Activated T-cell treated with anti-CD3 and anti-CD28 coated beads, Interleukin-2, amount 50 U/mL, for 24 hours (primary cell): ENCODE results near the gene BCL2L2.
"Not testable (repeated sequence)": the region's sequence is repeated elsewhere in the genome, so short reads cannot be mapped to it uniquely, and the experiment has no call there.

Experiments
- DNase-seq: peaks from one replicate; pipeline ENCODE4 v3.0.0-alpha.2; 2020
- H3K27ac Mint-ChIP-seq: 2 replicates; pipeline ENCODE4 v1.8.0; 2020; ENCODE audit warnings: mild to moderate bottlenecking, mixed read lengths
- H3K27me3 Mint-ChIP-seq: 2 replicates; pipeline ENCODE4 v1.8.0; 2020; ENCODE audit warnings: mixed read lengths
- H3K36me3 Mint-ChIP-seq: 2 replicates; pipeline ENCODE4 v1.8.0; 2020; ENCODE audit warnings: low read depth, mixed read lengths
- H3K4me1 Mint-ChIP-seq: 2 replicates; pipeline ENCODE4 v1.8.0; 2020; ENCODE audit warnings: low read depth, mixed read lengths
- H3K4me3 Mint-ChIP-seq: 2 replicates; pipeline ENCODE4 v1.8.0; 2020; ENCODE audit warnings: mild to moderate bottlenecking, moderate library complexity, mixed read lengths
- H3K9me3 Mint-ChIP-seq: 2 replicates; pipeline ENCODE4 v1.8.0; 2020; ENCODE audit warnings: mixed read lengths

The BCL2L2 gene

GRCh38 chr14:23325746-23326145 lies 19.1 kb downstream of the BCL2L2 start:
- DNase-seq, H3K27ac Mint-ChIP-seq, H3K9me3 Mint-ChIP-seq, H3K4me3 Mint-ChIP-seq, H3K27me3 Mint-ChIP-seq: not testable (repeated sequence)
- Mint-ChIP-seq H3K4me1 (peaks cover 24% of the 10 kb centered on the region), H3K36me3 (peaks cover 53% of the 10 kb centered on the region)

- no peaks in the 10 kb centered on the region for H3K27me3 Mint-ChIP-seq
- DNase-seq, result no peak
- no peaks in the 10 kb centered on the region for H3K9me3 Mint-ChIP-seq
- no peak overlapping the region for H3K4me3 Mint-ChIP-seq
- H3K4me1 Mint-ChIP-seq, result peaks cover 24% of the 10 kb centered on the region
- H3K36me3 Mint-ChIP-seq, result peaks cover 53% of the 10 kb centered on the region
- peak overlapping the region; percentile 68 for H3K27ac Mint-ChIP-seq
Measured at GRCh38 chr14:23326491-23327332, 20.1 kb downstream of the BCL2L2 start.

- H3K9me3 Mint-ChIP-seq, result no peaks in the 10 kb centered on the region
- no peaks in the 10 kb centered on the region for H3K27me3 Mint-ChIP-seq
- H3K4me3 Mint-ChIP-seq, result no peak overlapping the region
- H3K36me3 Mint-ChIP-seq, result peaks cover 38% of the 10 kb centered on the region
- H3K4me1 Mint-ChIP-seq, result peaks cover 15% of the 10 kb centered on the region
- peak; percentile 51 for DNase-seq
- peak overlapping the region; percentile 4 for H3K27ac Mint-ChIP-seq
Measured at GRCh38 chr14:23327947-23328744, 21.5 kb downstream of the BCL2L2 start.

DNA sequence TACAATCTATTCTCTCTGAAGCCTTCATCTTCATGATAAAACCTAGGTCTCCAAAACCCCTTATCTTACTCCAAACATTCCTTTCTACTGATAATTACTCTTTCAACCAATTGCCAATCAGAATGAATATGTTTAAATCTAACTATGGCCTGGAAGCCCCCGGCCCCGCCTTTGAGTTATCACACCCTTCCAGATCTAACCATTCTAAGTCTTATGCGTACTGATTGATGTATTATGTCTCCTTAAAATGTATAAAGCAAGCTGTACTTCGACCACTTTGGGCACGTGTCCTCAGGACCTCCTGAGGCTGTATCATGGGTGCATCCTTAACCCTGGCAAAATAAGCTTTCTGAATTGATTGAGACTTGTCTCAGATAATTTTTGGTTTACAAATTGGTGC lies 29.0 kb downstream of the BCL2L2 start:
- Mint-ChIP-seq H3K4me1 (no peaks in the 10 kb centered on the region), H3K27ac (no peak overlapping the region), H3K4me3 (no peak overlapping the region), H3K27me3 (peaks cover 32% of the 10 kb centered on the region), H3K9me3 (no peaks in the 10 kb centered on the region), H3K36me3 (no peaks in the 10 kb centered on the region)
- no peak for DNase-seq

DNA sequence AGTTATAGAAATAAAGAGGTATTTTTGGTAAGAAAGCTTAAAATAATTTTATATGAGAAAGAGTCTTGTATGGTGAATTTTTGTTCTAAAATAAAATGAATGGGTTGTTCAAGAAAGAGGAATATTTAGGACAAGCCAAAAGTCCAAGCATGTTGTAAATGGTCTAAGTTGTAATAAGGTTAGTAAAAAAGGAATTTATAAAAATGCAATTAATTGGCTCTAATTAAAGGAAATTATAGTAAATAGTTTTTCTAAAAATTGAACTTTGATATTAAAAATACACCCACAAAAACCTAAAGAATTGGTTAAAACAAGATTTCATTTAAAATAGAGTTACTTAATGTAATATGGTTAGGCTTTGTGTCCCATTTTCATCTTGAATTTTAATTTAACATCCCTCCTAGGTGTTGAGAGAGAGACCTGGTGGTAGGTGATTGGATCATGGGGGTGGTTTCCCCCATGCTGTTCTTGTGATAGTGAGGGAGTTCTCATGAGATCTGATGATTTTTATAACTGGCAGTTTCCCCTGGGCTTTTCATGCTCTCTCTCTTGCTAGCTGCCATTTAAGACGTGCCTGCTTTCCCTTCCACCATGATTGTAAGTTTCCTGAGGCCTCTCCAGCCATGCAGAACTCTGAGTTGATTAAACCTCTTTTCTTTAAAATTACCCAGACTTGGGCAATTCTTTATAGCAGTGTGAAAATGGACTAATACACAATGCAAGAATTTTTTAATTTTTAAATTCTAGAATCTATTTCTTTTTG lies 33.1 kb downstream of the BCL2L2 start:
- Mint-ChIP-seq H3K27ac (no peak overlapping the region), H3K4me1 (no peaks in the 10 kb centered on the region), H3K36me3 (no peaks in the 10 kb centered on the region), H3K9me3 (no peaks in the 10 kb centered on the region), H3K27me3 (peaks cover 30% of the 10 kb centered on the region), H3K4me3 (no peak overlapping the region)
- DNase-seq, result no peak

DNA sequence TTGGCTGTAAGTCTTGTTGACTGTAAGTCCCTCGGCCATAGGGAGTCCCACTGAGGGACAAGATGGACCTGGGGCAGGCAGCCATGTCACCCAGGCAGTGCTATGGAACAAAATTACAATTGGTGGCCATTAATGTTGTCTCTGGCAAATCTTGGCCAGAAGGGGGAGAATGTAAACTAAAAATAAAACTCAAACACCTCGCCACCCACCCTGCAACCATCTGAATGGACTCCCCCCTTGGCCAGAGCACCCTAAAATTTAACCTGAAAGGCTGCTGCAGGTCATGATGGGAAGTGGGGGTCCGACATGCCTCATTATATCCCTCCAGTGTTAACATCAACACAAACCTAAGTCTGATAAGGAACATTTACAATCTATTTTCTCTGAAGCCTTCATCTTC lies 37.8 kb downstream of the BCL2L2 start:
- Mint-ChIP-seq H3K4me1 (no peaks in the 10 kb centered on the region), H3K27ac (no peak overlapping the region), H3K36me3 (no peaks in the 10 kb centered on the region), H3K4me3 (no peak overlapping the region), H3K27me3 (no peaks in the 10 kb centered on the region), H3K9me3 (no peaks in the 10 kb centered on the region)
- DNase-seq, result no peak

GRCh38 chr14:23345987-23346692 lies 39.5 kb downstream of the BCL2L2 start:
- H3K4me1 Mint-ChIP-seq, result peaks cover 1% of the 10 kb centered on the region
- DNase-seq, result no peak
- H3K27ac Mint-ChIP-seq, result no peak overlapping the region
- no peaks in the 10 kb centered on the region for H3K36me3 Mint-ChIP-seq
- H3K9me3 Mint-ChIP-seq, result no peaks in the 10 kb centered on the region
- H3K27me3 Mint-ChIP-seq, result peaks cover 7% of the 10 kb centered on the region
- H3K4me3 Mint-ChIP-seq, result no peak overlapping the region

DNA sequence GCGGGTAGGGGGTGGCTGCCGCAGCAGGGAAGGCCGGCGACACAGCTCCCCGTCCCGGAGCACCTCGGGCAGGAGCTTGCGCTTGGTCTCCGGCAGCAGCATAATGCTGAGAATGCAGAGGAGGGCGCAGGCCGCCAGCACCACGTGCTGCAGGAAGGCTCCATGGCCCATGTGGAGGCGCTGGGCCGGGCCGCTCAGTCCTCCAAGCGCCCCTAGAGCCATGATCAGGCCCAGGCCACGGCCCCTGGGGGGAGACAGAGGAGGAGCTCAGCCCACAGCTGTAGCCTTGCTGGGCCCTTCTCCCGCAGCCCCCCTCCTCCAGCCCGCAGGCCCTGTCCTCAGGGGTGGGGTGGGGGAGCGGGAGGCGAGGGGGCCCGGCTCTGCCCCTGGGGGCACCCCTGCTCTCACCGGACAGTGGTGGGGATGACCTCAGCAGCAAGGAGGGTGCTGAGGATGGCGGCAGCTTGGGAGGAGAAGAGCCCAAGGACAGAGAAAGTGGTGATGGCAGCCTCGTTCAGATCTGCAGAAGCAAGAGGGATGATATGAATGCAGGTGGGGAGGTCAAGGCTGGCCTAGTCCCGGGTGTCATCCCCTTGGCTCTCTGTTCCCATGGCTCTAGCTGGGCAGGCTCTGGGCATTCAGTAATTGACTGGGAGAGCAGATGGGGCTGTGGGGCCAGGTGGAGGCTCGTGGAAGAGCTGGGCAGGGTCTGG lies 40.2 kb downstream of the BCL2L2 start:
- no peaks in the 10 kb centered on the region for H3K36me3 Mint-ChIP-seq
- DNase-seq, result no peak
- no peaks in the 10 kb centered on the region for H3K9me3 Mint-ChIP-seq
- peaks cover 4% of the 10 kb centered on the region for H3K4me1 Mint-ChIP-seq
- H3K27me3 Mint-ChIP-seq, result peaks cover 11% of the 10 kb centered on the region
- no peak overlapping the region for H3K27ac Mint-ChIP-seq
- H3K4me3 Mint-ChIP-seq, result no peak overlapping the region

DNA sequence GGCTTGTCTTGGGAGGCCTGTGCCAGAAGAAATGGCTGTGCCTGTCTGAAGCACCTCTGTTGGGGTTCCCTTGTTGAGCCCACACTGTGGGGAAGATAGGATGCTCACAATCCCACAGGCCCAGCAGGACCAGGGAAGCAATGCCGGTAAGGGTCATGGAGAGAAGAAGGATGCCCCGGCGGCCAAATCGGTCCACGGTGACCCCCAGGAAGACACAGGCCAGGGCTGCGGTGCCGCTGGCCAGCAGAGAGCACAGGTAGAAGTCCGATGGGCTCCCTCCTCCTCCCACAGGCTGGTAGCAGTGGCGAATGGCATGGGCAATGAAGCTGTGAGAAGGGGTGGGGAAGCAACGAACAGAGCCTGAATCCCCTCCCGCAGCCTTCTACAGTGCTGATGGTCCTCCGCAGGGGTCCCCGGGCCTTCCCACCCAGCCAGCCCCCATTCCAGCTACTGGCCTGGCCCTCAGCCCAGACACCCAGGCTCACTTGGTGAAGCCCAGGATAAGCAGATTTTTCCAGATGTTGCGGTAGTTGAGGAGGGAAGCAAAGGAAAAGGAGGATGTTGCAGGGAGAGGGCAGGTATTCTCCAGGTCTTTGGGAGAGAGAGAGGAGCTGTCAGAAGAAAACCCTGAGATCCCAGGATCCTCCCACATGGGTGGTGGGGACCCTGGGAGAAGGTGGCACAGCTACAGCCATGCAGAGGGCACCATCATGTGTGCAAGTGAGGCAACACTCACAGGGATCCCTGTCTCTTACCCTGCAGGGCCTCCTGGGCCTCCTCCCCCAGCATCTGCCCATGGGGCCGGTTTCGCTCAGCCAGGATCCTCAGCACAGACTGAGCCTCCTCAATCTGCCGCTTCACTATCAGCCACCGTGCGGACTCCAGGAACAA lies 41.0 kb downstream of the BCL2L2 start:
- H3K27ac Mint-ChIP-seq, result no peak overlapping the region
- no peak for DNase-seq
- peaks cover 12% of the 10 kb centered on the region for H3K27me3 Mint-ChIP-seq
- no peaks in the 10 kb centered on the region for H3K9me3 Mint-ChIP-seq
- H3K36me3 Mint-ChIP-seq, result no peaks in the 10 kb centered on the region
- peaks cover 4% of the 10 kb centered on the region for H3K4me1 Mint-ChIP-seq
- no peak overlapping the region for H3K4me3 Mint-ChIP-seq

DNA sequence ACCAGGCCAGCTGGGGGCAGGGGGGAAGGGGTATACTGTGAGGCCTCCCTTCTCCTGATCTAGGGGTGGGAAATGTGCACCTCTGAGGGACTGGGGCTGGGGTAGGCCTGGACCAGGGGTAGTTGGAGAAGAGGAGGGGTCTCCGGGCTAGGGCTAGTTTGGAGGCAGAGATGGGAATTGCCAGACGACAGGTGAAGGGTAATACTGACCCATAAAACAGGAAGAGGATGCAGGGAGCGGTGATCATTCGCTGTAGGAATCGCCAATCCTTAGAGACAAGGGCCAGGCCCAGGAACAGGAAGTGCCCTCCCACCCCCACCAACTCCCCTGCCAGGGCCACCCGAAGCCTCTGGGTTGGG lies 41.6 kb downstream of the BCL2L2 start:
- no peak for DNase-seq
- Mint-ChIP-seq H3K36me3 (no peaks in the 10 kb centered on the region), H3K27me3 (peaks cover 18% of the 10 kb centered on the region), H3K4me1 (peaks cover 9% of the 10 kb centered on the region), H3K9me3 (no peaks in the 10 kb centered on the region), H3K27ac (no peak overlapping the region), H3K4me3 (no peak overlapping the region)

GRCh38 chr14:23349156-23349845 lies 42.7 kb downstream of the BCL2L2 start:
- H3K36me3 Mint-ChIP-seq, result no peaks in the 10 kb centered on the region
- no peaks in the 10 kb centered on the region for H3K9me3 Mint-ChIP-seq
- H3K27ac Mint-ChIP-seq, result no peak overlapping the region
- DNase-seq, result no peak
- peaks cover 28% of the 10 kb centered on the region for H3K27me3 Mint-ChIP-seq
- no peak overlapping the region for H3K4me3 Mint-ChIP-seq
- peaks cover 9% of the 10 kb centered on the region for H3K4me1 Mint-ChIP-seq

GRCh38 chr14:23351681-23352505 lies 45.3 kb downstream of the BCL2L2 start:
- peaks cover 9% of the 10 kb centered on the region for H3K4me1 Mint-ChIP-seq
- H3K27me3 Mint-ChIP-seq, result peaks cover 42% of the 10 kb centered on the region
- no peak overlapping the region for H3K27ac Mint-ChIP-seq
- no peaks in the 10 kb centered on the region for H3K9me3 Mint-ChIP-seq
- H3K36me3 Mint-ChIP-seq, result no peaks in the 10 kb centered on the region
- H3K4me3 Mint-ChIP-seq, result peak overlapping the region; percentile 60
- peak; percentile 43 for DNase-seq
